Nephron progenitor cell (in vitro differentiated cells): ENCODE data around the gene ABCB11.

ENCODE experiments used
- DNase-seq: peaks from one replicate; pipeline ENCODE4 v3.0.0; 2021
- H3K27ac Mint-ChIP-seq: 2 replicates; pipeline ENCODE4 v1.8.0; 2021; ENCODE audit warnings: mild to moderate bottlenecking, moderate library complexity, mixed read lengths
- H3K27me3 Mint-ChIP-seq: 2 replicates; pipeline ENCODE4 v1.8.0; 2021; ENCODE audit warnings: mild to moderate bottlenecking, low read depth, mixed read lengths; ENCODE audit not compliant: poor library complexity
- H3K36me3 Mint-ChIP-seq: 2 replicates; pipeline ENCODE4 v1.8.0; 2021; ENCODE audit warnings: low read depth, mixed read lengths
- H3K4me1 Mint-ChIP-seq: 2 replicates; pipeline ENCODE4 v1.8.0; 2021; ENCODE audit warnings: mixed read lengths
- H3K4me3 Mint-ChIP-seq: 2 replicates; pipeline ENCODE4 v1.8.0; 2021; ENCODE audit warnings: mild to moderate bottlenecking, moderate library complexity, mixed read lengths
- H3K9me3 Mint-ChIP-seq: 2 replicates; pipeline ENCODE4 v1.8.0; 2021; ENCODE audit warnings: mild to moderate bottlenecking, moderate library complexity, mixed read lengths
- TF ChIP-seq, protein P1 (sequence below): fragments of 200-600 bp; sonication (generic); IDR thresholded peaks from 2 replicates; pipeline ENCODE4 v1.5.0; 2021; ENCODE audit warnings: antibody characterized with exemption

ABCB11 gene

DNA sequence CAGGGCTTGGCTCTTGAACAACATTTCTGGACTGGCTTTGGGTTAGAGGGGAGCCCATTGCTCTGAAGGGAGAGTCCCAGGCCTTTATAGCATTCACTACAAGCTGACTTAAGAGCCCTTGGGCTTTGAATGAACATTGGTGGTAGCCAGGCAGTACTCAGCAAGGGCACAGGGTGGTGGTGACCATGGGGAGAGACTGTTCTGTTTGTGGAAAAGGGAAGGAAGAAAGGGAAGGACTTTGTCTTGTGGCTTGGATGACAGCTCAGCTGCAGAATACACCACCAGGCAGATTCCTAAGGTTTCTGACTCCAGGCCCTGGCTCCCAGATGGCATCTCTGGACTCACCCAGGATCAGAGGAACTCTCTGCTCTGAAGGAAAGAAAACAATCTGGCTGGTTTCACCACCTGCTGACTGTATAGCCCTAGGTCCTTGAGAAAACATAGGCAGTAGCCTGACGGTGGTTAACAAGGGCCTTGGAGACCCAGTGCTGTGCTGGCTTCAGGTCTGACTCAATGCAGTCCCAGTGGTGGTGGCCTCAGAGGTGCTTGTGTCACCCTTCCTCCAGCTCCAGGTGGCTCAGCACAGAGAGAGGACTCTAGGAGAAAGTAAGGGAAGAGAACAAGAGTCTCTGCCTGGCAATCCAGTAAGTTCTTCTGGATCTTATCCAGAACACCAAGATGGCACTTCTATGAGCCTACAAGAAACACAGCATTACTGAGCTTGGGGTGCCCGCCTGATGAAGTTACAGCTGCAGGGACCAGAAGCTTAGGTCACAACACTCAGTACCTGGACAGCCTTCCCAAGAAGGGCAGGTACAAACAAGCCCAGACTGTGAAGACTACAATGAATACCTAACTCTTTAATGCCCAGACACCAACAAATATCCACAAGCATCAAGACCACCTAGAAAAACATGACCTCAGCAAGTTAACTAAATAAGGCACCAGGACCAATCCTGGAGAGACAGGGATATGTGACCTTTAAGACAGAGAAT lies 16.4 kb upstream of the ABCB11 start:
- no peaks in the 10 kb centered on the region for H3K27me3 Mint-ChIP-seq
- H3K4me3 Mint-ChIP-seq: no peak overlapping the region
- TF ChIP-seq, protein P1, sequence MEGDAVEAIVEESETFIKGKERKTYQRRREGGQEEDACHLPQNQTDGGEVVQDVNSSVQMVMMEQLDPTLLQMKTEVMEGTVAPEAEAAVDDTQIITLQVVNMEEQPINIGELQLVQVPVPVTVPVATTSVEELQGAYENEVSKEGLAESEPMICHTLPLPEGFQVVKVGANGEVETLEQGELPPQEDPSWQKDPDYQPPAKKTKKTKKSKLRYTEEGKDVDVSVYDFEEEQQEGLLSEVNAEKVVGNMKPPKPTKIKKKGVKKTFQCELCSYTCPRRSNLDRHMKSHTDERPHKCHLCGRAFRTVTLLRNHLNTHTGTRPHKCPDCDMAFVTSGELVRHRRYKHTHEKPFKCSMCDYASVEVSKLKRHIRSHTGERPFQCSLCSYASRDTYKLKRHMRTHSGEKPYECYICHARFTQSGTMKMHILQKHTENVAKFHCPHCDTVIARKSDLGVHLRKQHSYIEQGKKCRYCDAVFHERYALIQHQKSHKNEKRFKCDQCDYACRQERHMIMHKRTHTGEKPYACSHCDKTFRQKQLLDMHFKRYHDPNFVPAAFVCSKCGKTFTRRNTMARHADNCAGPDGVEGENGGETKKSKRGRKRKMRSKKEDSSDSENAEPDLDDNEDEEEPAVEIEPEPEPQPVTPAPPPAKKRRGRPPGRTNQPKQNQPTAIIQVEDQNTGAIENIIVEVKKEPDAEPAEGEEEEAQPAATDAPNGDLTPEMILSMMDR: no peak
- H3K9me3 Mint-ChIP-seq: peaks cover 37% of the 10 kb centered on the region
- no peak for DNase-seq
- peak overlapping the region; percentile 27 for H3K27ac Mint-ChIP-seq
- peaks cover 12% of the 10 kb centered on the region for H3K36me3 Mint-ChIP-seq
- H3K4me1 Mint-ChIP-seq: no peaks in the 10 kb centered on the region

DNA sequence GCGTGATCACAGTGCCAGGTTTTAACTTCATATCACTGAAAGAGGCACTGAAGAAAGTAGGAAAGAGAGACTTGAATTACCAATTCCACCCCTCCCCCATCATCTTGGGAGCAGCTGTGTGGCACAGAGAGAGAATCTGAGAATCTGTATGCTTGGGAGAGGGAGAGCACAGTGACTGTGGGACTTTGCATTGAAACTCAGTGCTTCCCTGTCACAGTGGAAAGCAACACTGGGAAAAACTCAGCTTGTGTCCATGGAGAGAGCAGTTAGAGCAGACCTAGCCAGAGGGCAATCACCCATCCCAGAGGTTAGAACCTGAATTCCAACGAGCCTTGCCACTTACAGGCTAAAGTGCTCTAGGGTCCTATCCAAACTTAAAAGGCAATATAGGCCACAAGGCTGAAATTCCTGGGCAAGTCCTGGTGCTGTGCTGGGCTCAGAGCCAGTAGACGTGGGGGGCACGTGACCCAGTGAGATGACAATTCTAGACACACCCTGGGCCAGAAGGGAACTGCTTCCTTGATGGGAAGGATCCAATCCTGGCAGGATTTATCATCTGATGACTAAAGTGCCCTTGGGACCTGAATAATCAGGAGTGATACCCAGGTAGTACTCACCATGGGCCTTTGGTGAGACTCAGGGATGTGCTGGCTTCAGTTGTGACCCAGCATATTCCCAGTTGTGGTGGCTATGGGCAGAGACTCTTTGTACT lies 15.5 kb upstream of the ABCB11 start:
- Mint-ChIP-seq H3K27me3 (no peaks in the 10 kb centered on the region), H3K27ac (no peak overlapping the region), H3K9me3 (peaks cover 46% of the 10 kb centered on the region), H3K36me3 (peaks cover 18% of the 10 kb centered on the region), H3K4me3 (no peak overlapping the region), H3K4me1 (no peaks in the 10 kb centered on the region)
- TF ChIP-seq, protein P1: no peak
- DNase-seq: no peak

DNA sequence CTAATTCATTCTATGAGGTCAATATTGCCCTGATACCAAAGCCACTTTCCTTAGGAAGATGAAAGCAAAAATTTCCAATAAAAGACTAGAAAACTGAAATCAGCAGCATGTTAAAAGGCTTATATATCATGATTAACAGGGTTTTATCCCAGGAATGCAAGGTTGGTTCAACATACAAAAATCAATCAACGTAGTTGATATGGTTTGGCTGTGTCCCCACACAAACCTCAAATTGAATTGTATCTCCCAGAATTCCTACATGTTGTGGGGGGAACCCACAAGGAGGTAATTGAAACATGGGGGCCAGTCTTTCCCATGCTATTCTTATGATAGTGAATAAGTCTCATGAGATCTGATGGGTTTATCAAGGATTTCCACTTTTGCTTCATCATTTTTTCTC lies 11.7 kb upstream of the ABCB11 start:
- TF ChIP-seq, protein P1: no peak
- H3K27ac Mint-ChIP-seq: no peak overlapping the region
- H3K9me3 Mint-ChIP-seq: peaks cover 51% of the 10 kb centered on the region
- no peaks in the 10 kb centered on the region for H3K4me1 Mint-ChIP-seq
- H3K27me3 Mint-ChIP-seq: no peaks in the 10 kb centered on the region
- H3K36me3 Mint-ChIP-seq: peaks cover 18% of the 10 kb centered on the region
- no peak overlapping the region for H3K4me3 Mint-ChIP-seq
- no peak for DNase-seq

DNA sequence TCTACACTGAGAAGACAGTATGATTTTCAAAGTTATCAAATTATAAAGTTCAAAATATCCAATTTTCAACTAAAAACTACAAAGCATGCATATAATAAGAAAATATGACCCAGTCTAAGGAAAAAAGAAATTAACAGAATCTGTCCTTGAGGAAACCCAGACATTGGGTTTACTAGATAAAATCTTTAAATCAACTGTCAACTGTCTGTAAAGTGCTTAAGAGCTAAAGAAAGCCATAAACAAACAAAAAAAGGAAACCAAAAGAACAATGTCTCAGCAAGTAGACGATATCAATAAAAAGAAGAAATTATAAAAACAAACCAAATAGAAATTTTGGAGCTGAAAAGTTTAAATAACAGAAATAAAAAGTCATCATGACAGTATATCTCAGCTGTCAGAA lies 10.5 kb upstream of the ABCB11 start:
- Mint-ChIP-seq H3K36me3 (peaks cover 18% of the 10 kb centered on the region), H3K27ac (no peak overlapping the region), H3K27me3 (no peaks in the 10 kb centered on the region), H3K9me3 (peaks cover 51% of the 10 kb centered on the region), H3K4me1 (no peaks in the 10 kb centered on the region), H3K4me3 (no peak overlapping the region)
- no peak for DNase-seq
- TF ChIP-seq, protein P1: no peak

DNA sequence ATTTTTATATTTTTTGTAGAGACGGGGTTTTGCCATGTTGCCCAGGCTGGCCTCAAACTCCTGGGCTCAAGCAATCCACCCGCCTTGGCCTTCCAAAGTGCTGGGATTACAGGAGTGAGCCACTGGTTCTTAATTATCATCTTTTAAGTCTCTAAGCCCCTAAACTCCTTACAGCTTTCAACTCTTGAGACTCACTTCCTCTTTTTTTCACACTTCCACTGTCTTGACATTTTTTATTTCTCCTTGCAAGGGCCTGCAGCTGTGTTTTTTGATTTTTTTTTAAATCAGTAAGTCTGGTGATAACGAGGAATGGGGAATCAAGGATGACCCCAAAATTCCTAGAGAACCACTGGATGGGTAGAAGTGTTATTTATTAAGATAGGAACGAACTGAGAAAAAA lies 8.6 kb upstream of the ABCB11 start:
- no peaks in the 10 kb centered on the region for H3K27me3 Mint-ChIP-seq
- H3K4me1 Mint-ChIP-seq: no peaks in the 10 kb centered on the region
- DNase-seq: no peak
- TF ChIP-seq, protein P1: no peak
- peaks cover 12% of the 10 kb centered on the region for H3K36me3 Mint-ChIP-seq
- no peak overlapping the region for H3K4me3 Mint-ChIP-seq
- no peak overlapping the region for H3K27ac Mint-ChIP-seq
- H3K9me3 Mint-ChIP-seq: peaks cover 32% of the 10 kb centered on the region
